Erythroblast (primary cell): Measurements from ENCODE around the gene ADORA2A.

Experiments
- GATA1 ChIP-seq: IDR thresholded peaks from 2 replicates; pipeline ENCODE4 v1.6.1; 2011; ENCODE audit warnings: low read depth, mild to moderate bottlenecking, control low read depth, low read length, moderate library complexity
- POLR2A ChIP-seq: IDR thresholded peaks from 2 replicates; pipeline ENCODE4 v1.6.1; 2011; ENCODE audit warnings: mild to moderate bottlenecking, low read length

DNA sequence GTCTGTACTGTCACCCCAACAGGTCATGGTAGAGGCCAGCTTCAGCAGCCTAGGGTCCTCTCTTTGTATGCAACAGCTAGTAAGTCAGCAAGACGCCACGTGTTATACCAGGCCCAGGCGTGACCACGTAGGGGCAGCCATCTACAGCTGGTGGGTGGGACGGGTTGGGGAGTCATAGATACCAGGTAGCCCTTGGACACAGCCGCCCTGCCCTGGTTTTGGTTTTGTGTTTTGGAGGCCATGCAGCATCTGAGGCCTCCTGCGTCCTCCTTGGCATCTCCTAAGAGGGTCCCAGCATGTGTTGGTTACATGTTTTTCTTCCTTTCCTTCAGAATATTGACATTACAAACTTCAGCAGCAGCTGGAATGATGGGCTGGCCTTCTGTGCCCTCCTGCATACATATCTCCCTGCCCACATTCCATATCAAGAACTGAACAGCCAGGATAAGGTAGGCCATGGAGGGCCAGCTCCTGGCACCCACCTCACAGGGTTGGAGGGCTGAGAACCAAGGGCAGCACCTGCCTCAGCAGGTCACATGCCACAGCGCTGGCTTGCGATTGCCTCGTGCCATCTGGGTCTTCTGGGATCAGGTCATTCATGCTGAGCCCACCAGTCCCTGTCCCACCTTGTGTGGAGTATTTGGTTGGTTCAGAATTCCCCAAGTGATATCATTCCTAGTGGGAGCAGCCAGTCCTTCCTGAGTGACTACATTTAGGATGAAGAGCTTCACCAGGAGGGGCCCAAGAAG is 16.0 kb upstream of the ADORA2A start:
- TF ChIP-seq POLR2A (no peak), GATA1 (no peak)
